Measurements from ENCODE around the gene NR1H2. TPM values are rescaled to one million over a fixed set of nuclear protein-coding genes. Genes with fewer than 3 reads are reported as not detected.

Gene NR1H2
- total and polyA plus RNA-seq, 2 experiments from 2014 or later: 32.9 to 70.2 TPM

- TF ChIP-seq REST (IDR thresholded peaks at IDR 0.05; ENCODE audit: unreplicated experiment): no peak
- no peak for TF ChIP-seq CREB1 (CRISPR knock-in tag; IDR thresholded peaks at IDR 0.05; ENCODE audit: low read depth)
- no peak for TF ChIP-seq ZNF331 (CRISPR knock-in tag; IDR thresholded peaks at IDR 0.05; ENCODE audit: low read depth)
- no peak for TF ChIP-seq NANOG (IDR thresholded peaks at IDR 0.05; ENCODE audit: borderline replicate concordance)
- TF ChIP-seq POLR2AphosphoS5 (IDR thresholded peaks at IDR 0.05; ENCODE audit: low read depth): no peak
- no peak for TF ChIP-seq STAT1 (IDR thresholded peaks at IDR 0.05; ENCODE audit: unreplicated experiment)
- TF ChIP-seq JUNB (IDR thresholded peaks at IDR 0.05; ENCODE audit: unreplicated experiment): no peak
- no peak for TF ChIP-seq ZNF462 (CRISPR knock-in tag; IDR thresholded peaks at IDR 0.05)
- no peak for TF ChIP-seq ETS1 (IDR thresholded peaks at IDR 0.05)
- no peak for TF ChIP-seq ZNF114 (CRISPR knock-in tag; IDR thresholded peaks at IDR 0.05)
- no peak for TF ChIP-seq CTCF (conservative IDR thresholded peaks at IDR 0.05; ENCODE audit: low read depth in 2 of 2)
- no peak for TF ChIP-seq EZH2 (IDR thresholded peaks at IDR 0.05; ENCODE audit: low read depth, unreplicated experiment)
- no peak for TF ChIP-seq EZH2phosphoT487 (IDR thresholded peaks at IDR 0.05; ENCODE audit: unreplicated experiment)
- Histone ChIP-seq H4K20me1 (replicated peaks; ENCODE audit: insufficient read depth) (no peaks in the 10 kb centered on the region; the same call in 1 of the 2 replicates), H2AFZ (no peak overlapping the region), H3K36me3 (ENCODE audit: insufficient read depth) (no peaks in the 10 kb centered on the region; the same call in 1 of the 2 replicates), H3K27ac (ENCODE audit: low read depth) (no peak overlapping the region), H3K9me2 (ENCODE audit: insufficient read depth) (no peaks in the 10 kb centered on the region), H3K4me2 (no peak overlapping the region), H3K4me3 (no peak overlapping the region), H3K4me1 (ENCODE audit: insufficient read depth) (peaks cover 7% of the 10 kb centered on the region; the same call in 1 of the 2 replicates), H3F3A (replicated peaks; ENCODE audit: low read depth) (peaks cover 4% of the 10 kb centered on the region), H3K79me2 (replicated peaks; ENCODE audit: insufficient read depth) (no peaks in the 10 kb centered on the region), H3K27me3 (ENCODE audit: insufficient read depth) (no peaks in the 10 kb centered on the region)
- H3K36me3 Mint-ChIP-seq (ENCODE audit: low read depth): peaks cover 49% of the 10 kb centered on the region
- H3K27me3 Mint-ChIP-seq (ENCODE audit: insufficient read depth, low read depth, poor library complexity): peaks cover 8% of the 10 kb centered on the region
- no peak overlapping the region for H3K4me3 Mint-ChIP-seq
- H3K4me1 Mint-ChIP-seq: peaks cover 6% of the 10 kb centered on the region; the same call in 2 of the 3 replicates
- H3K9me3 Mint-ChIP-seq: no peaks in the 10 kb centered on the region; the same call in 2 of the 3 replicates
- ATAC-seq (no peak), DNase-seq (ENCODE audit: low spot score) (no peak)
- H3K27ac Mint-ChIP-seq: no peak overlapping the region
Measured at GRCh38 chr19:50413096-50413495, 36.8 kb downstream of the NR1H2 start.

Data from GM23338 (cell line).